ENCODE results near the gene MICU2. TPM values are rescaled to one million over a fixed set of nuclear protein-coding genes. Genes with fewer than 3 reads are reported as not detected.

MICU2 gene
- total and polyA plus RNA-seq, 2 of the 13 experiments (the other 11 are each of a cell fraction or from before 2014, with no cell fraction given) = 31.7 to 42.4 TPM

GRCh38 chr13:21616880-21617279, 12.9 kb upstream of the MICU2 start (continued):
- TF ChIP-seq AHDC1 (CRISPR knock-in tag; IDR thresholded peaks at IDR 0.05; ENCODE audit: borderline replicate concordance) (peak; percentile 65; the same call in 1 of the 2 replicates), ASH2L (IDR thresholded peaks at IDR 0.05; ENCODE audit: insufficient read length, low read depth, low read length) (peak; percentile 43), ZNF318 (CRISPR knock-in tag; IDR thresholded peaks at IDR 0.05) (no peak), CREM (IDR thresholded peaks at IDR 0.05) (peak; percentile 55), CREM (CRISPR knock-in tag; IDR thresholded peaks at IDR 0.05) (no peak), PPARG (CRISPR knock-in tag; conservative IDR thresholded peaks at IDR 0.05) (peak; percentile 52; the same call in 1 of the 2 replicates), ARID5B (CRISPR knock-in tag; IDR thresholded peaks at IDR 0.05) (peak; percentile 86), HDAC2 (CRISPR knock-in tag; IDR thresholded peaks at IDR 0.05) (peak; percentile 27; the same call in 1 of the 2 replicates), DPF2 (CRISPR knock-in tag; IDR thresholded peaks at IDR 0.05; ENCODE audit: borderline replicate concordance, low read depth) (0 out of 2 replicates have a peak, but pooled peaks have one; percentile 28), RXRB (CRISPR knock-in tag; IDR thresholded peaks at IDR 0.05; ENCODE audit: borderline replicate concordance) (peak; percentile 54; the same call in 1 of the 2 replicates), ZFX (CRISPR knock-in tag; IDR thresholded peaks at IDR 0.05; ENCODE audit: low read depth) (peak; percentile 34; the same call in 1 of the 2 replicates)

All from HepG2 (cell line).